OCI-M2 (cell line): ENCODE results near the gene GADD45GIP1.

Experiments
- DNase-seq: peaks from one replicate; lab custom pipeline; 2025; ENCODE audit not compliant: unreplicated experiment; lab: John Stamatoyannopoulos, UW

The GADD45GIP1 gene

DNA sequence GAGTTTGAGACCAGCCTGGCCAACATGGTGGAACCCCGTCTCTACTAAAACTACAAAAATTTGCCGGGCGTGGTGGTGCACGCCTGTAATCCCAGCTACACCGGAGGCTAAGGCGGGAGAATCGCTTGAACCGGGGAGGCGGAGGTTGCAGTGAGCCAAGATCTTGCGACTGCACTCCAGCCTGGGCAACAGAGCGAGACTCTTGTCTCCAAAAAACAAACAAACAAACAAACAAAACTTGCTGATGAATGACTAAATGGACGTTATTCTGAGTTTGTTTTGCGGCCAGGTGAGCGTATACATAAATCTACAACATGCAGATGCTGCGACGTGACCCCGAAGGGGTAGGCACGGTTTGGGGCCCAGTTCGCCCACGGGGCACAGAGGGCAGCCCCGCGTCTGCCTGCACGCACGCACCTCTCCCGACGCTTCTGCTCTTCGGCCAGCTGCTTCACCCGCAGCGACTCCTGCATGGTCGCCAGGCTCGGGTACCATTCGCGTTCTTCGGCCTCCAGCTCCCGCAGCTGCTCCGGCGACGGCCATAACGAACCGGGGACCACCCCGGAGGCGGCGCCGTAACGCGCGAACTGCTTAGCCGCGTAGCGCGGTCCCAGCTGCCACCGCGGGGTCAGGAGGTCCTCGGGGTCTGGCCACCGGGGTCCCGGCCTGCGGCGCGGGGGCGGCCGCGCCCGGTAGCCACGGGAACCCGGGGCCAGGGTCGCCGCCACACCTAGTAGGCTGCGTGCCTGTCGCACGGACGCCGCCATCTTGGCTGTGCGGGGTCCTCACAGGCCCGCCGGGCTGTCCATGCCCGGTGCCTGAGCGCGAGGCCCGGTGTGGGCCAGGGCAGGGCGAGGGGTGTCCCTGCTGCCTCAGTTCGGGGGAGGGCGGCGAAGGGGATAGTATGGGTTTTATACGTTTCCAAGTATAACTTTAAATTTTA is at the start of gene GADD45GIP1:
TSS of gene GADD45GIP1 (minus strand) at position 778 of the 943 bp plus-strand sequence. CDS start at position 767, 11 bp downstream.
- DNase-seq = no peak

DNA sequence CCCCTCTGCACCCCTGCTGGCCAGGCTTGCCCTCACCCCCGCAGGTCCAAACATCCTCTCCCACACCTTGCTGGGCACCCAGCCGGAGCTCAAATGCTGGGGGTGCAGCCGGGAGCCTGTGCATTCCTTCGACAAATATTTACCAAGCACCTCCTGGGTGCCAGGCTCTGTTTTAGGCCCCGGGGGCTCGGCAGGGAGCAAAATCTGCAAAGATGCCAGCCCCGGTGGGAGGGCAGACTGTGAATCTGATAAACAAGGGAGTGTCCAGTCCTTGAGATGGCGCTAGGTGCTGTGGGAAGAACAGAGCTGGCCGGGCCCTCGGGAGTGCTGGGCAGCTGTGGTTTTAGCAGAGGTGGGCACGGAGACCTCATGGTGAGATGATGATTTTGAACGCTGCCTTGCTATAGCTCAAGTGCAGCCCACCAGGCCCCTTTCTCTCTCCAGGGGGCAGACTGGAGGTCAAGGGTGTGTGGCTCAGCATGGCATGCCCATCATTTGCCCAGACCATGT is 48.9 kb upstream of the GADD45GIP1 start:
- no peak for DNase-seq

DNA sequence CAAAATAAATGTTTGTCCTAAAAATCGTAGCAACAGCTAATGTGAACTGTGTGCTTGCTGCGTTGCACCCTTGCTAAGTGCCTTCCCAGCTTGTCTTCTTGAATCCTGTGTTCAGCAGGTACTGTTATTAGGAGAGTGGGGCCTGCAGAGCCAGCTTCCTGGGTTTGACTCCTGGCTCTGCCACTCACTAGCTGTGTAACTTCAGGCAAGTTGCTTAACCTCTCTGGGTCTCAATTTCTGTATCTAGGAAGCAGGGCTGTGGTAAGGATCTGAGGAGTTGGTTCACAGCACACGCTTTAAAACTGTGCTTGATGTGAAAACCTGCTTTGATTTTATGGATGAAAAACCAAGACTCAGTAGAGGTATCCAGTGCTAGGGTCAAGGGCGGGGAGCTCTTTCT is 48.2 kb upstream of the GADD45GIP1 start:
- no peak for DNase-seq

DNA sequence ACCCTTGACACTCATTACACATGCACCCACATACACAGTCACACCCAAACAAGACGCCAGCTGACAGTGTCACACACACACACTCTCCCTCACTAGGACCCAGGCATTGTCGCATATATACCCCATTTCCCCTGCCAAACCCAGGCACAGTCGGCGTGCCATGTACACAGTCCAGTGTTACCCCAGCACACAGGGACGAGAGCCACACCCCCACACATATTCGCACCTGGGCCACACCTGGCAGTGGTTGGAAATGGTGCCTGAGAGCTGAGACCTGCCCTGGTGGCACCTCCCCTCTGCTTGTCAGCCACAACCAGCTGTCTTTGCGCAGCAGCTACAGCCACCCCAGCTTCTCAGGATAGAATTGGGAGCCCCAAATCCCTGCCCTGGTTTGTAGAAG is 47.2 kb upstream of the GADD45GIP1 start:
- no peak for DNase-seq

DNA sequence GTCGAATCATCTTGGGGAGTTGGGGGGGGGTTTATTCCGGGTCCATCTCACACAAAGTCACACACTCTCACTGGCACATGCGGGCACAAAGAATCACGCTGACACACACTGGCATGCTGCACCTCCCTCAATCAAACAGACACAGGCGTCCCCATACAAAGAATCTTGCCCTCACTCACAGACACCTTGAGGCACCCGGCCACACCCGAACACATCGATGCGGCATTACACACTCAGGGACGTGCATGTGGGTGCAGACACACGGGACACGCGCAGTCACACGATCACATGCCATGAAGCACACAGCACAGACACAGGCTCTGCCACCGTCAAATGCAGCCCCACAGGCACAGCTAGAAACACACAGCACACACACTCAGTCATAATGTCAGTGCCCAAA is 46.1 kb upstream of the GADD45GIP1 start:
- no peak for DNase-seq

DNA sequence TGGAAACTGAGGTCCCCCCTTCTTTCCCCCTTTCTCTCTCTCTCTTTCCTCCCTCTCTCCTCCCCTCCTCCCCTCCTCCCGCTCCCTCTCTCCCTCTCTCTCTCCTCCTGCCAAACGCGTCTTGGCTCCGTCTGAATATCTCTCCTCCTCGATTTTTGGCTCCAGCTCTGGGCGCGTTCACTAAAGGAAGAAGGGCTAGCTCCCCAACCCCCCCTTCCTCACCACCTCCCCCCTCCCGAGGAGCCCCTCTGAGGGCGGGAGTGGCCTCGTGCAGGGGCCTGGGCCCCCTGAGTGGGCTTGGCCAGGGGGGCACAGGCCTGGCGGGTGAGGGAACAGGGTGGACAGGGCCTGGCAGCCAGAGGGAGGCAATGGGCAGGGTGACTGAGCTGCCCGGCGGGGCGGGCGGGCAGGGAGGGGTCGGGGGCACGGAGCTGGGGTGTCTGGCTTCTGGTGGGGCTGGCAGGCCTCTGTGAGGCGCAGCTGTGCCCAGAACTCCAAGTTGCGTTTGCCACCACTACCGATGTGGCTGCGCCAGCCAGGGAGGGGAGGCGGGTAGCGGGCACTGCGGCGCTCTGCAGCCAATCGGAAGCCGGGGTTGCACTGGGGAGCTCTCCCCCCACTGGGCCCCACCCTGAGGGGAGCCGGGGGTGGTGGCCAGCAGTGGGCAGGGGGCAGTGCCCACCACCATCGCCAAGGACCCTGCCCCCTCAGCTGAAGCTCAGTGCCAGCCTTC is 45.3 kb upstream of the GADD45GIP1 start:
- no peak for DNase-seq

DNA sequence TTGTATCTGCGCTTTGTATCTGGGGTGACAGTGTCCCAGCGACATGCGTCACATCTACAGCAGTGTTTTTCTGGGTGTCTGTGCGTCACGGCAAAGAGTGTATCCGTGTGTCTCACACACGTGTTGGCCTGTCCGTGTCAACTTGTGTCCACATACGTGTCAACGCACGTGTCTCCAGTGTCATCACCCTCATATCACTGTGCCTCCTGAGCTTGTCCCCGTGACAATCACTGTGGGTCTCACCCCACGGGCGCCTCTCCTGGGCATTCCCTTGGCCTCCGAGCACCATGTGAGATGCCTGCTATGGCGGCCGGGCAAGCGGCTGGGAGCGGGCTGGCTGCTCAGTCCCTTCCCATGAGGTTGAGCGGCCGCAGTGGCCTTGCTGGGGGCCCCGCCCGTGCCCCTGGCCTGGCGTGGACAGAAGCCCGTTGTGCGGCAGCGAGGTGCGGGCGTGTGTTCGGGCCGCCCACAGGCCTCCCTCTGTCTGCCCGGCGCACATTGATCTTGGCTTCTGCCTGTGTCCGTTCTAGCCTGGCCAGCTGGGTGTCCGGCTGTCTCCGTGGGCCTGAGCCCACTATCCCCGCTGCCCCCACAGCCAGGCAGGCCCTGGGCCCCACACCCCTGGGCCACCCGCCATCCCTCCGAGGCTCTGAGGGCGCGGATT is 44.6 kb upstream of the GADD45GIP1 start:
- DNase-seq = no peak

DNA sequence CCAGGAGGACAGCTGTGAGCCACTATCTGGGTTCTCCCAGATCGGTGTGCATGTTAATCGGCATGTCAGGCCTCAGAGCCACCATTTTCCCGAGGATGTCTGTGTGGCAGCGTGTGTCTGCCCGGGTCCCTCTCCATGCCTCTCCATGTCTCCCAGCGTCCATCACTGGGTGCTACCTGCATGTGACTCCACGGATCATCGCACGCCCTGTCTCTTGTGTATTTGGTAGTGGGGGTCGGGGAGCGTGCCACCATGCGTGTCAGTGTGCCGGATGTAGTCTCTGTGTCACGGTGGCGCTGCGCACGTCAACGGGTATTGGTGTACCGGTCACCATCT is 44.1 kb upstream of the GADD45GIP1 start:
- no peak for DNase-seq

DNA sequence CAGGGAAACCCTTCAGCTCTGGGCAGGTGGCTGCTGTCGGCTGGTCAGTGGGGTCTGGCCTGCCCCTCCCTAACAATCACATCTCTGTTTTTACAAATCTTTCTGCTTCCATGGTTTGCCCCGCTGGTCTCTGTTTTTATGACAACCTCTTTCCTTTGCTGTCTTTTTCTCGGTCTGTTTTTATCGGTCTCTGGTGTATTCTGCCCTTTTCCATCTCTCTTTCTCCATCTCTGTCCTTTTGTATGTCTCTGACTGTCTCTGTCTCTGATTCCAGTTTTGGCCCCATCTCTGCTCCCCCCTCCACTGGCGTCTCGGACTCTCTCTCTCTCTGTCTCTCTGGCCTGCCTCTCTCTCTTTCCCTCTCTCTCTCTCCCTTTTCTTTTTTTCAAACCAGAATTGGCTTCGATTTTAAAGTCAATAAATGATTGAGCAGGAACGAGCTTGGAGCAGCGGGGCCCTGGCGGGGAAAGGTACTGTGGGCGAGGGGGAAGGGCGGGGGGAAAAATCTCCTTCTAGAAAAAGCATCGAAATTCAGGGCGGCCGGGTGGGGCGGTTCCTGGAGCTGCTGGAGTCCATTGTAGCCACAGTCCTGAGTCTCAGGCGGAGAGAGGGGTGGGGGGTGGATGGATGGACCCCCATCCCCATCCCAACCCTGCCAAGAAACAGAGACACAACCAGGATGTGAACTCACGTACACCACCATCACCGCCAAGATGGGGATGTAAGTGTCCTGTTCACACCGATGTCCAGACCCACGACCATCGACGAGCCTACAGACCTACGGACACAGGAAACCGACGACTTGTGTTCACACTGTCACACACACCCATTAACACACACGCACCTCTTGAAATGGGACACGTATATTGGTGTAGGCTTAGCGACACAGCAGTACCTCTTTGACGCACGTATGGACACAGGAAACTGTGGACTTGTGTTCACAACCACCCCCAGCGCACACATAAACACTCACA is 41.2 kb upstream of the GADD45GIP1 start:
- no peak for DNase-seq

DNA sequence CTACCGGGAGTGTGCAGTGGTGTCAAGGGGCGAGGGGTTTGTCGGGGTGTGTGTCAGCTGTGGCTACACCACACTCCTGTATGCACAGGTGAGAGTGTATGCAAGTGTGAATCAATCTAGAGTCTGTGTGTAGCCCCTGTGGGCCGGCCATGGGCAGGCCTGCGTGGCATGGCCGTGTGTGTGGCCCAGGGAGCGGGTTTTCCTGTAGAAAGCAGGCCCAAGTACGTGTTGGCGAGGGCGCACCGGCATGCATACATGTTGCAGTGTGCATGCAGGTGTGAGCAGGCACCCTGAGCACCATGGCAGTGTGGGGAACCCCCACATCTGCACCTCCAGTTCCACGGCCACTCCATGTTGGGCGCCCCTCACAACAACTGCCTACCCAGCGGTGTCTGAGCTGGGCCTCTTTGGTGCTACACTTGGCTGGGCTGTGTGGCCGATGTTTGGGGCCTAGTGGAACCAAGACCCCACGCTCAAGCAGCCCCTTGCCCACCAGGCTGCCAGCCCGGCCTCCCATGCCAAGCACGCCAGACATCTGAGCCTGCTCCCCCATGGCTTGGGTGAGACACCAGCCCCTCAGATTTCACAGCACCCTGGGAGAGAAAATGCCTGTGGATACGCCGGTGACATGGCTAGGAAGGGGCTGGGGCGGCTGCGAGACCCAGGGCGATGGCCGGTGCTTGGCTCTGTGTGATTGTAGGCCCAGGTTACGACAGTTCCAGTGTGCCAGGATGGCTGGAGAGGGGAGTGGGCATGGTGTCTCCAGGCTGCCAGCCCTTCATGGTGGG is 40.4 kb upstream of the GADD45GIP1 start:
- no peak for DNase-seq

DNA sequence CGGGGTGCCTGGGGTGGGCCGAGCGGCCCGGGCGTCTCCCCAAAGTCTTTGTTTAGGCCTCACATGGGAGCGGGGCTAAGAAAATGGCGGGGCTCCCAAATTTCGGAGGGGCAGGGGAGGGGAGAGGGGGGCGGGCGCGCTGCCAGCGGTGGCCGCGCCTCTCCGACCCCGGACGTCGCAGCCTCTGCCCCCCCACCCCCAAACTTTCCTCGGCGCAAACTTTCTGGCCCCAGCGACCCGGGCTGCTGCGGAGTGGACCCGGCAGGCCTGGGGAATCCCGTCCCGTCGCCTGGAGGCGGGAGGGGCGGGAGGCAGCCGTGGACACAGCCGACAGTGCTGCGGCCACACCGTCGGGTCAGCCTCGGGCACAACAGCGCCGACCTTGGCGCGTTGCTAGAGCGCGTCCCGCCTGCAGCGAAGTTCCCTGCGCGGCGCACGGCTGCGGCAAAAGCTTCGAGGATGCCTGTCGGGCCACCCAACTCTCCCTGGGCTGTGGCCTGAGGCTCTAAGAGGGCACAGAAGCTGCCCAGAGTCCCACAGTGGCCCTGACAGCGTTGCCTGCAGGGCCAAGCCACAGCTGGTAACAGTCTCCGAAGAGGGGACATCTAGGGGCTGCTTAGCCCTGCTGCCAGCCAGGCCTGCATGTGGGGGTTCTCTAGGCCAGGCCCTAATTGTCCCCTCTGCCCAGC is 39.5 kb upstream of the GADD45GIP1 start:
- DNase-seq = no peak

DNA sequence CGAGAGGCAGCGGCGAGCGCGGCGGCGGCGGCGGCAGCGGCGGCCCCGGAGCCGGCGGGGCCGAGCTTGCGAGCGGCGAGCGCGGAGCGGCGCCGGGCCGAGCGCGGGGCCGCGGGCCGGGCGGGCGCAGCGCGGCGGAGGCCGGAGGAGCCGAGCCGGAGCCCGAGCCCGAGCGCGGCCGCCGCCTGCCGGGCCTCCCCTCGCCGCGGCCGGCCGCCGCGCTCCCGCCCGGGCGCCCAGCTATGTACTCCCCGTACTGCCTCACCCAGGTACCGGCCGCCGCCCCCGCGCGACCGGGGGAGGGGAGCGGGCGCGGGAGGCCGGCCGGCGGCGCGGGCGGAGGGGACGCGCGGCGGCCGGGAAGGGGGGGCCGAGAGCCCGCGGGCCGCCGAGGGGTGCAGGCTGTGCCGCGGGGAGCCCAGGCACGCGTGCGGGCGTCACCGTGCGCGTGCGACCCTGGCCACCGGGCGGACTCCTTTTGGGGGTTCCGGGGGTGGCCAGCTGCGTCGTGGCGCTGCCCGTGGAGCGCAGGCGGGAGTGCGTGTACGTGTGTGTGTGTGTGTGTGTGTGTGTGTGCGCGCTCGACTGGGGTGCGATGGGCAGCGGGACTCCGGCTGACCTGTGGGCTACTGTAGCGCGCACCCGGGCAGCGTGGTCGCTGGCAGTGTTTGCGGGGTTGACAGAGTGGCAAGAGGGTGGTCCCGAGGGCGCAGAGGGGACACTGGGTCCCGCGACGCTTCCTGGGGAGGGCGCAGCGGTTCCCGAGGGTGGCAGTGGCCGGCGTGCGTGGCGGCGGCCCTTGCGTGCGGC is 38.8 kb upstream of the GADD45GIP1 start:
- no peak for DNase-seq

DNA sequence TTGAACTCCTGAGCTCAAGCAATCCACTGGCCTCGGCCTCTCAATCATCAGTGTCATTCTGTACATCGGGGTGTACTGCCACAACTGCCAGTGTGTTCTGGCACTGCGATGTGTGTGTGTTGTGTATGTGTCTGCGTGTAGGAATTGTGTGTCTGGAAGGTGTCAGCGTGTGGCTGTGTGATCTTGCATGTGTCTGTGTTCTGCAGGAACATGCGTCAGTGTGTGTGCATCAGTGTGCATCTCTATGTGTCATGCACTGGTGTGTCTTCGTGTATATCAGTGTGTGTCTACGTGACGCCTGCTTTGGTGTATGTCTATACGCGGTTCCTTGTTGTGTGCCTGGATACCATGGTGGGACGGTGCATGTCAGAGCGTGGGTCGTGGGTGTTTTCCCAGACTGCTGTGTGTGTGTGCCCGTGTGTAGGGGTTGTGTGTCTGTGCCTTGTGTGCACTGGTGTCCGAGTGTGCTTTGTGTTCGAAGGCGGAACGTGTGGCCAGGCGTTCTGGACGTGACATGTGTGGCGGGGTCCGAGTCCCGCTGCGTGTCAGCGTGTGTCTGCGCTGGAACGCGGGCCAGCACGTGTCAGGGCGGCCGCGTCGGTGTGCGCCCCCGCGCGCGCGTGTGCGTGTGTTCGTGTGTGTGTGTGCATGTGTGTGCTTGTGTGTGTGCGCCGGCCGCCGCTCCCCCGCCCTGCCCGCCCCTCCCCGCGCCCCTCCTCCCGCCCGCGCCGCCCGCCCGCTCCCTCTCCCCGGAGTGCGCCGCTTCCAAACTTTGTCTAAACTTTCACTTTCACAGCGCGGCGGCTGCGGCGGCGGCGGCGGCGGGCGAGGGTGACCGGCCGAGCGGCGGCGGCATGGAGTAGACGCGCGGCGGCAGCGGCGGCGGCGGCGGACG is 37.9 kb upstream of the GADD45GIP1 start, which contains the start of gene NFIX:
TSS of gene NFIX (plus strand) at position 775 of the 895 bp plus-strand sequence. CDS start 363 bp downstream, outside the sequence.
- DNase-seq = no peak

DNA sequence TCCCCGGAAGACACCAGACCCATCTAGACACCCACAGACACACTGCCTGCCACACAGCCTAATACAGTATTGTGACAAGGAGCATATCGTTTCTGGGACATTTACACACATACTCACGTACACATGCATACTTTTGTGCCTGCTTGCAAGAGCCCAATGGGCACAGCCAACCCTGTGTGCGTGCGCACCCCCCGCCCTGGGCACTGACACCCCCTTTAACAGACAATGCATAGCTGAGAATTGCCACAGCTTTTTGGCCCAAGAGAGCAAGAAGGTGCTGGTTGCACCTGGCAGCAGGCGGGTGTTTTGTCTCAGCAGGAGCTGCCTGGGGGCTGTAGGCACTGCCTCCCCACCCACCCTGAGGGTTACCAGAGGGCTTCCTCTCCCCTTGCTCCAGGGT is 36.5 kb upstream of the GADD45GIP1 start:
- no peak for DNase-seq

DNA sequence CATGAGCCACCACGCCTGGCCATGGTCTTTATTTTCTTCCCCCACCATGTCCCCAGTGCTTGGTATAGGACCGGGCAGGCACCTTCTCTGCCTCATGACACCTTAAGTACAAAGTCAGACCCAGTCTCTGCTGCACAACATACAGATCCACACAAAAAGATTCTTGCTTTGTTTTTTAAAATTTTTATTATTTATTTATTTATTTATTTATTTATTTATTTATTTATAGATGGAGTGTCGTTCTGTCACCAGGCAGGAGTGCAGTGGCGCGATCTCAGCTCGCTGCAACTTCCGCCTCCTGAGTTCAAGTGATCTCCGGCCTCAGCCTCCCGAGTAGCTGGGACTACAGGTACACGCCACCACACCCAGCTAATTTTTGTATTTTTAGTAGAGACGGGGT is 35.7 kb upstream of the GADD45GIP1 start:
- DNase-seq = no peak

DNA sequence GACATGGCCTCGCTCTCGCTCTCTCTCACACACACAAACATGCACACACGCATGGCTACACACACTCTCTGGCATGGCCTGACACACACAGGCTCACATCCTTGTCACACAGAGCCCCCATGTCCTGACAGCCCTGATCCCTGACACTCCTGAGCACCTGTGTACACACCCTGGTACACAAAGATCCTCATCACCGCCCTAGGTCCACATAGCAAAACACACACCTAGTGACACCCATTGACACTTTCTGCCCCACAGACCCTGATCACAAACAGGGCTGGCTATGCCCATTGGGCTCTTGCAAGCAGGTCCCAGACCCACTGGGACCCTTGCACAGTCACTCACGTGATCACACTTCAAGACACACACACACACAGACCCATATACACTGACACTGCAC is 34.3 kb upstream of the GADD45GIP1 start:
- no peak for DNase-seq

DNA sequence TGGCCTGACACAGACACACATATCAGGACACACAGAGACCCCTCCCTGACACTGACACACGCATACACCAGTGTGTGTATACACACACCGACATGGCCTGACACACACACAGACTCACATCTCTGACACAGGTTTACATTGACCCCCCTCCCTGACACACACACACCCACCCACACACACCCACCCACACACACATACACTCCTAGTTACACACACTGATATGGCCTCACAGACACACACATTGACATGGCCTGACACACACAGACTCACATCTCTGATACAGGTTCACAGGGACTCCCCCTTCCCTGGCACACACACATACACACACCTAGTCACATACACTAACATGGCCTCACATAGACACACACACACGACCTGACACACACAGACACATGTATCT is 33.8 kb upstream of the GADD45GIP1 start:
- DNase-seq = no peak
